Neural progenitor cell (in vitro differentiated cells): Measurements from ENCODE around the gene APLP2. TPM values are rescaled to one million over a fixed set of nuclear protein-coding genes. Genes with fewer than 3 reads are reported as not detected.

Experiments used
- DNase-seq: peaks from one replicate; pipeline ENCODE4 v3.0.0-alpha.2; 2016; ENCODE audit warnings: low spot score
- H2AFZ ChIP-seq: fragments of 200-600 bp; sonication (generic); replicated peaks from 2 replicates; pipeline ENCODE4 v1.6.1; 2016; ENCODE audit warnings: antibody characterized with exemption
- H3F3A ChIP-seq: fragments of 200-600 bp; sonication (generic); 2 replicates; pipeline ENCODE4 v1.6.1; 2016; ENCODE audit warnings: antibody characterized with exemption, low read depth
- H3K27ac ChIP-seq: fragments of 200-600 bp; sonication (generic); 2 replicates; pipeline ENCODE4 v1.5.1; 2016; ENCODE audit warnings: mild to moderate bottlenecking
- H3K27me3 ChIP-seq: fragments of 200-600 bp; sonication (generic); 2 replicates; pipeline ENCODE4 v1.6.1; 2016; ENCODE audit warnings: mild to moderate bottlenecking, moderate library complexity
- H3K36me3 ChIP-seq: fragments of 200-600 bp; sonication (generic); 2 replicates; pipeline ENCODE4 v1.5.1; 2016
- H3K4me1 ChIP-seq: fragments of 200-600 bp; sonication (generic); 2 replicates; pipeline ENCODE4 v1.6.1; 2016; ENCODE audit warnings: mixed run types
- H3K4me2 ChIP-seq: fragments of 200-600 bp; sonication (generic); 2 replicates; pipeline ENCODE4 v1.6.1; 2016
- H3K4me3 ChIP-seq: fragments of 200-600 bp; sonication (generic); 2 replicates; pipeline ENCODE4 v1.5.1; 2016
- H3K79me2 ChIP-seq: fragments of 200-600 bp; sonication (generic); 2 replicates; pipeline ENCODE4 v1.6.1; 2016; ENCODE audit warnings: low read depth
- H3K9ac ChIP-seq: fragments of 200-600 bp; sonication (generic); 2 replicates; pipeline ENCODE4 v1.6.1; 2016
- H3K9me3 ChIP-seq: fragments of 200-600 bp; sonication (generic); 2 replicates; pipeline ENCODE4 v1.5.1; 2016; ENCODE audit warnings: low read depth
- H4K20me1 ChIP-seq: fragments of 200-600 bp; sonication (generic); 2 replicates; pipeline ENCODE4 v1.6.1; 2016; ENCODE audit warnings: low read depth
- H3K27ac Mint-ChIP-seq: 3 replicates; pipeline ENCODE4 v1.8.0; 2021; ENCODE audit warnings: mixed read lengths
- H3K27me3 Mint-ChIP-seq: 2 replicates; pipeline ENCODE4 v1.8.0; 2022; ENCODE audit warnings: low read depth, mild to moderate bottlenecking, inconsistent platforms, moderate library complexity, mixed read lengths; ENCODE audit not compliant: insufficient read depth
- H3K36me3 Mint-ChIP-seq: 3 replicates; pipeline ENCODE4 v1.8.0; 2021; ENCODE audit warnings: mixed read lengths
- H3K4me1 Mint-ChIP-seq: 3 replicates; pipeline ENCODE4 v1.8.0; 2021; ENCODE audit warnings: mixed read lengths
- H3K4me3 Mint-ChIP-seq: 3 replicates; pipeline ENCODE4 v1.8.0; 2021; ENCODE audit warnings: mild to moderate bottlenecking, moderate library complexity, mixed read lengths
- H3K9me3 Mint-ChIP-seq: 3 replicates; pipeline ENCODE4 v1.8.0; 2020; ENCODE audit warnings: mixed read lengths
- EZH2 ChIP-seq: fragments of 200-600 bp; sonication (generic); IDR thresholded peaks from 2 replicates; pipeline ENCODE4 v1.6.1; 2017; ENCODE audit warnings: antibody characterized with exemption, mild to moderate bottlenecking, moderate library complexity
- EZH2phosphoT487 ChIP-seq: fragments of 200-600 bp; sonication (generic); IDR thresholded peaks from 2 replicates; pipeline ENCODE4 v1.6.1; 2017; ENCODE audit warnings: antibody characterized with exemption
- total RNA-seq: library from RNA; depleted of rRNA; stranded (reverse); fragments of >200 nt; gene quantifications from 2 replicates; pipeline ENCODE4 v1.2.3, GENCODE V29; 2015; ENCODE audit warnings: low replicate concordance
- TF ChIP-seq, protein P1 (sequence below): fragments of 200-600 bp; sonication (generic); IDR thresholded peaks from 2 replicates; pipeline ENCODE4 v1.5.1; 2017; ENCODE audit warnings: antibody characterized with exemption, mild to moderate bottlenecking

The APLP2 gene
- total RNA-seq, 1 donor from 2014 or later, result 455 TPM

DNA sequence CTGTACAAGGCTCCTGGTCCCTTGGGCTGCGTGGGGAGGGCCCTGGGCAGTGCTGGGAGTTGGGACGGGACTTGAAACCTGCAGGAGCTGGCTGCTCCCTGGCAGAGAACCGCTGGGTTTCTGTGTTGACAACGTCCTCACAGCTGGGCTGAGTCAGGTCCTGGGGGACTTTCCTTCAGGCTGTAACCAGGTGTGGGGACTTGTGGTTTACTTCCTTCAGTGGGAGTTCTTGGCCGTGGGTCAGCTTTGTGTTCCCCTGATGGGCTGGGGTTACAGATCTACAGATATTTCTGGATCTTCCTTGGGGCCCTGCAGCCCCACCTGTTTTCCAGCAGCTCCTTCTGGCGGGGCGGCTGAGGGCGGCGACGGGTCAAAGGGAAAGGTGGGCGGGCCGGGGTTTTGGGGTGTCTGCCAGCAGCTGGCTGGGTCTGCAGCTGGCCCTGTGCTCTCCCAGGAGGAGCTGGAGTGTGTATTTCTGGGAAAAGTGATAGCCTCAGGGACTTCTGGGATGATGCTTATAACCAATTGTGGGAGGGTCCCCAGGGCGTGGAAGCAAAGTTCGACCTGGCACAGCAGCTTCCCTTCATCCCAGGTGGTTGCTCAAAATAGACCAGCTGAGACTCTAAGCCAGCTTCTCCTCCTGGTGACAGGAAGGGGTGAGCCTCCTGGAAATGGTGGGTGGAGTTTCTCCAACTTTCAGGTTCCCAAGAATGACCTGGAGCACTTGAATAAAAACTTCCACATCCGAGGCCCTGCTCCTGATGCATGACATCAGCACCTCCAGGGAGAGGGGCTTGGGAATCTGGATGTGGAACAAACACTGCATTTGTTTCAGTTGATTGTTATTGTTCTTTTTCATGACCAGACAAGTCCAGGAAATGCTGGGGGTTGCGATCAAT is 109.0 kb downstream of the APLP2 start:
- peaks cover 14% of the 10 kb centered on the region for H3K4me1 Mint-ChIP-seq
- Histone ChIP-seq H3K4me1 (no peaks in the 10 kb centered on the region), H4K20me1 (no peaks in the 10 kb centered on the region), H2AFZ (no peak overlapping the region), H3K9ac (no peak overlapping the region), H3K79me2 (no peaks in the 10 kb centered on the region), H3K36me3 (no peaks in the 10 kb centered on the region), H3K4me3 (no peak overlapping the region), H3K27ac (no peak overlapping the region), H3K27me3 (no peaks in the 10 kb centered on the region), H3K4me2 (no peak overlapping the region), H3K9me3 (no peaks in the 10 kb centered on the region), H3F3A (no peaks in the 10 kb centered on the region)
- no peaks in the 10 kb centered on the region for H3K27me3 Mint-ChIP-seq
- H3K27ac Mint-ChIP-seq, result no peak overlapping the region
- no peaks in the 10 kb centered on the region for H3K9me3 Mint-ChIP-seq
- TF ChIP-seq EZH2phosphoT487 (no peak), EZH2 (no peak)
- TF ChIP-seq, protein P1, sequence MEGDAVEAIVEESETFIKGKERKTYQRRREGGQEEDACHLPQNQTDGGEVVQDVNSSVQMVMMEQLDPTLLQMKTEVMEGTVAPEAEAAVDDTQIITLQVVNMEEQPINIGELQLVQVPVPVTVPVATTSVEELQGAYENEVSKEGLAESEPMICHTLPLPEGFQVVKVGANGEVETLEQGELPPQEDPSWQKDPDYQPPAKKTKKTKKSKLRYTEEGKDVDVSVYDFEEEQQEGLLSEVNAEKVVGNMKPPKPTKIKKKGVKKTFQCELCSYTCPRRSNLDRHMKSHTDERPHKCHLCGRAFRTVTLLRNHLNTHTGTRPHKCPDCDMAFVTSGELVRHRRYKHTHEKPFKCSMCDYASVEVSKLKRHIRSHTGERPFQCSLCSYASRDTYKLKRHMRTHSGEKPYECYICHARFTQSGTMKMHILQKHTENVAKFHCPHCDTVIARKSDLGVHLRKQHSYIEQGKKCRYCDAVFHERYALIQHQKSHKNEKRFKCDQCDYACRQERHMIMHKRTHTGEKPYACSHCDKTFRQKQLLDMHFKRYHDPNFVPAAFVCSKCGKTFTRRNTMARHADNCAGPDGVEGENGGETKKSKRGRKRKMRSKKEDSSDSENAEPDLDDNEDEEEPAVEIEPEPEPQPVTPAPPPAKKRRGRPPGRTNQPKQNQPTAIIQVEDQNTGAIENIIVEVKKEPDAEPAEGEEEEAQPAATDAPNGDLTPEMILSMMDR, result no peak
- no peaks in the 10 kb centered on the region for H3K36me3 Mint-ChIP-seq
- no peak for DNase-seq
- H3K4me3 Mint-ChIP-seq, result peak overlapping the region; percentile 38

DNA sequence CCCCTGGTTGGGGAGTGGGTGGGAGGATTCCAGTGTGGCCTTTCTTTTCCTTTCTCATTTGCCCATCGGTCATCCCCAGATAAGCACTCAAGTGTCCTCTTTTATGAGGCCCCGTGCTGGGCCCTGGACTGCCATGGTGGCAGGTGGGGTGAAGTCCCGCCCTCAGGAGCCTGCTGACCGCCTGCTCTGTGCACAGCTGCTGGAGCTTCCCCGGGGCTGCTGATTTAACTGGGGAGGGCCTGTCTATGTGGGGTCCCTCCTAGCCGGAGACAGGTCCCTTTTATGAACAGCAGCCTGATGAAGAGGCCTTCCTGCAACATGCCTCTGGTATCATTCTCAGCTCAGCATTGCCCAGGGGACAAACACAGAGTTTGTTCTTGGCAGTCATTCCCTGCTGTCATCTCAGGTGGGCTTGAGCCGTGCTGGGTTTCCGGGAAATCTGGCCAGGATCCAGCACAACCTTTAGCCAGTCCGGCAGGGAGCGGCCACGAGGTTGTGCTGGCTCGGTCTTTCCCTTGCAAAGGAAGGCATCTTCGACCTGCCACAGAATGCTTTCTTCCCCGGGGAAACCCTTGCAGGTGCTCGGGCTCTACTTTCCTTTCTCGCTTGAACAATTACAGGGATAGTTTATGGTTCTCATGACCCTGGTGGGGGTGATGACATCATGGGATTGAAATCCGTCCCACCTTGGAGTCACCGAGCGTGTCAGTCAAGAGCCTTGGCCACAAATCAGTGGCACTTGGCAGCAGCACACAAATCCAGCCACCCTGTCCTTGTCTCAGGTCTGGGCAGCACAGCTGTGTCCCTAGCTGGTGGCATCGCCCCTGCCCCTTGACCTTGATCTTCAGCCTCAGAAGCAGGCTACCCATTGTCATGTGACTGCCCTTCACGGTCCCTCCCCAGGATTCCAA is 110.0 kb downstream of the APLP2 start:
- Mint-ChIP-seq H3K4me1 (peaks cover 14% of the 10 kb centered on the region), H3K9me3 (no peaks in the 10 kb centered on the region), H3K4me3 (peak overlapping the region; percentile 38), H3K36me3 (no peaks in the 10 kb centered on the region), H3K27me3 (no peaks in the 10 kb centered on the region), H3K27ac (no peak overlapping the region)
- no peaks in the 10 kb centered on the region for H3K36me3 ChIP-seq
- no peak overlapping the region for H3K9ac ChIP-seq
- no peak overlapping the region for H3K27ac ChIP-seq
- no peaks in the 10 kb centered on the region for H3K27me3 ChIP-seq
- H3K4me2 ChIP-seq, result no peak overlapping the region
- no peak overlapping the region for H3K4me3 ChIP-seq
- DNase-seq, result no peak
- no peaks in the 10 kb centered on the region for H3F3A ChIP-seq
- no peak overlapping the region for H2AFZ ChIP-seq
- H3K79me2 ChIP-seq, result no peaks in the 10 kb centered on the region
- H3K4me1 ChIP-seq, result peaks cover 6% of the 10 kb centered on the region
- no peaks in the 10 kb centered on the region for H4K20me1 ChIP-seq
- H3K9me3 ChIP-seq, result no peaks in the 10 kb centered on the region
- TF ChIP-seq EZH2phosphoT487 (no peak), EZH2 (no peak)
- TF ChIP-seq, protein P1, result no peak

DNA sequence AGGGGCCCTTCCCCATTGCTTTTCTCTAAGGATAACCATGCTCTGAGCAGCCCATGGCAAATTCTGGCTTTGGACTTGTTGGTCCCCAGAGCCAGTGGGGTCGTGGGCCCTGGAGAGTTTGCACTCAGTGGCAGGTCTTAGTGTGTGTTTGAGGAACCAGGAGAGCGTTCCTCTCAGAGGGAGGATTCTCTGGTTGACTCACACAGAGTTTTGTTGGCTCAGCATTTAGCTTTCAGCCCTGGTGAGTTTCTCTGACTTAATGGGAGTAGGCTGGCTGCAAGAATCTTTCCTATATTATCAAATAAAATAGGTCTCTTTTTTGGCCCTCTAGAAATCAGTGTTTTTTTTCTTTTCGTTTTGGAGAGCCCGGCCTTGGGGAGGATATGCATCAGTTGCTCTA is 110.8 kb downstream of the APLP2 start:
- Histone ChIP-seq H3F3A (no peaks in the 10 kb centered on the region), H3K4me1 (peaks cover 6% of the 10 kb centered on the region), H3K27ac (no peak overlapping the region), H3K9ac (no peak overlapping the region), H3K27me3 (no peaks in the 10 kb centered on the region), H3K4me3 (no peak overlapping the region), H3K79me2 (no peaks in the 10 kb centered on the region), H3K9me3 (no peaks in the 10 kb centered on the region), H3K4me2 (no peak overlapping the region), H4K20me1 (no peaks in the 10 kb centered on the region), H2AFZ (no peak overlapping the region), H3K36me3 (no peaks in the 10 kb centered on the region)
- no peak overlapping the region for H3K4me3 Mint-ChIP-seq
- no peaks in the 10 kb centered on the region for H3K9me3 Mint-ChIP-seq
- DNase-seq, result no peak
- peaks cover 14% of the 10 kb centered on the region for H3K4me1 Mint-ChIP-seq
- no peak for TF ChIP-seq EZH2phosphoT487
- no peak for TF ChIP-seq EZH2
- TF ChIP-seq, protein P1, result no peak
- no peaks in the 10 kb centered on the region for H3K36me3 Mint-ChIP-seq
- no peak overlapping the region for H3K27ac Mint-ChIP-seq
- no peaks in the 10 kb centered on the region for H3K27me3 Mint-ChIP-seq
